ENCODE data around the gene DGKG.

DGKG gene

GRCh38 chr3:186367631-186368030, 5.6 kb upstream of the DGKG start:
- no peak for DNase-seq (ENCODE audit: low read depth)

DNA sequence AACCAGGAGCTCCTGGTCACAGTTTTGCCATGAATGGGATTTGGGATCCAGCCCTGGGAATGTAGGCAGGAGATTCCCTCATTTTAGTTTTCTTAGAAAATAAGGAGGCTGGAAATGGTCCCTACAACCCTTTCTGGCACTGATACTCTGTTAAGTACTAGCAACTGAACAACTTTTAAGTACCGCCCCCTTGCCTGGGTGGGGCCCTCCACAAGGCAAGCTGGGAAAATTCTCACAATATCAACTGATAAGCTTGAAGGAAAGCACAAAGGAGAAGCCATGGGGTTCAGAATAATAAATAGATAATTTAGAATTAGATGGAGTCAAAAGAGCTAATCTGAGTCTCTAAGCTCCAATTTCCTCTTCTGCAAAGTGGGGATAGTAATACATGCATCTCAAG, 4.2 kb upstream of the DGKG start:
- no peak for DNase-seq (ENCODE audit: low read depth)

GRCh38 chr3:186365202-186365974, 3.4 kb upstream of the DGKG start:
- DNase-seq (ENCODE audit: low read depth): no peak

- no peak for DNase-seq (ENCODE audit: low read depth)
Measured at GRCh38 chr3:186362988-186363387, 954 bp upstream of the DGKG start.

- no peak for DNase-seq (ENCODE audit: low read depth)
Measured at GRCh38 chr3:186362537-186362842, 456 bp upstream of the DGKG start.

GRCh38 chr3:186361246-186361761, 730 bp downstream of the DGKG start:
- no peak for DNase-seq (ENCODE audit: low read depth)

DNA sequence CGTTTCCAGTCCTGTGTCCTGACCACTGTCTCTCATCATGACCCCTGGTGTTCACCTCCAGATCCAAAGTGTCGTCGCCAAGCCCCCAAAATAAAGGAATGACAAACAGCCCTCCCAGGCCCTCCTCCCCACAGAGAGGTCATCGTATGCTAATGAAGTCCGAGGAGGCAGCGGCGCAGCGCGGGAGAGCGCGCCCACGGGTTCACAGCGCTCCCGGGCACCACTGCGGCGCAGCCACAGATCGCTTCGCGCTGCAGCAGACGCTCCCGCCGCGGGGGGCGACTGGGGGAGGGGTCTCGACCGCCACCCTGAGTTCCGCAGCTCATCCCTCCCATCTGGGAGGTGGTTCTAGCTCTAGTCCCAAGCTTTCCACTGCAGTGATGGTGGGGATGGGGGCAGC, 1.3 kb downstream of the DGKG start:
- DNase-seq (ENCODE audit: low read depth): no peak

- no peak for DNase-seq (ENCODE audit: low read depth)
Measured at GRCh38 chr3:186359078-186359477, 3.0 kb downstream of the DGKG start.

- DNase-seq (ENCODE audit: low read depth): no peak
Measured at GRCh38 chr3:186356152-186356551, 5.9 kb downstream of the DGKG start.

DNA sequence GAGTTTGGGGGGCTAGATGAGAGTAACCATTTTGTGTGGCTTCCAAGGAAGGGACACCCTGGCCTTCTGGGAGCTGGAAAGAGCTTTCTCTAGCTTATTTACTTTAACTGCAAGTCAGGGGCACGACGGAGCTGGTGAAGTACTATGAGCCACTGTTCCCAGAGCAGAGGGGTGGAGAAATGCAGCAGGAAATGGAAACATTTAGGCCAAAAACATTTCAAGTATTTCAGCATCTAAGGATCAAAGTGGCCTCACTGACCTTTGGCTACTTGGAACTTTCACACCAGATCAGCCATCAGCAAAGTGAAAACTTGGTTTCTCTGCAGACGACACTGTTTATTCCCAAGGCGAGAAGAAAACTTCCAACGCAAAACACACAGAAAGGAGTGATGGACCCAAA, 7.9 kb downstream of the DGKG start:
- no peak for DNase-seq (ENCODE audit: low read depth)

GRCh38 chr3:186352369-186352768, 9.7 kb downstream of the DGKG start:
- DNase-seq (ENCODE audit: low read depth): no peak

DNA sequence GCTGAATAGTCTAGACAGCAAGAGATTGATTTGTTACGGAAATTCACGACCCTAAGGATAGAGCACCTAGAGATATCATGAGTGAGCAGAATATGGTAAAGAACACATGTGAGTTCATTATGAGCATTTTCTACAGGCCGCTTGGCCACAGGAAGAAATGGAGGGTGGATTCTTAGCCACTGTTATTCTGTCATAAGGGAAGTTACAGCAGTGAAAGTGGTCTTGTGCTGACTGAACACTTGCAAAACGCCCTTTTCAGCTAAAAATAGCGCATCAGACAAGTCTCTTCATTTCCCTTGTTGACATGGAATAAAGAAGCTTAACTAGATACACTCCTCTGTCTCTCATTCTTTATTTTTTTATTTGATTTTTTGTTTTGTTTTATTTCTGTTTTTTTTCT, 19.8 kb downstream of the DGKG start:
- no peak for DNase-seq (ENCODE audit: low read depth)

DNA sequence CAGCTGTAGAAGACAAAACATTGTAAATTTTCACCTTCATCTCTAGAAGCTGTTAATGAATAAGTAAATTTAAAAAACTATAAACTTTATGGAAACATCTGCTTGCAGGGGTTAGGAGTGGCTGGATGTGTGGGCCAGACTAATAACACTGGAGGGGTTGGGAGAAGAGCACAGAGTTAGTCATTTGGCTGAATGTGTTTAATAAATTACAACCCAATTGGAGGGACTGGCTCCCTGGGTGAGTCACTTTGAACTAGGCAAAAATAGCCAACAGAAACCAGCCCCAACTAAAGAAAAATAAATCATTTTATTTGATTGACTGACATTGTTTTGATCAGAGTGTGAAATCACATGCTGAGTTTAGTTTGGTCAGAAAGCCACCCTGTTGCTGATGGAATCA, 21.8 kb downstream of the DGKG start:
- no peak for DNase-seq (ENCODE audit: low read depth)

DNA sequence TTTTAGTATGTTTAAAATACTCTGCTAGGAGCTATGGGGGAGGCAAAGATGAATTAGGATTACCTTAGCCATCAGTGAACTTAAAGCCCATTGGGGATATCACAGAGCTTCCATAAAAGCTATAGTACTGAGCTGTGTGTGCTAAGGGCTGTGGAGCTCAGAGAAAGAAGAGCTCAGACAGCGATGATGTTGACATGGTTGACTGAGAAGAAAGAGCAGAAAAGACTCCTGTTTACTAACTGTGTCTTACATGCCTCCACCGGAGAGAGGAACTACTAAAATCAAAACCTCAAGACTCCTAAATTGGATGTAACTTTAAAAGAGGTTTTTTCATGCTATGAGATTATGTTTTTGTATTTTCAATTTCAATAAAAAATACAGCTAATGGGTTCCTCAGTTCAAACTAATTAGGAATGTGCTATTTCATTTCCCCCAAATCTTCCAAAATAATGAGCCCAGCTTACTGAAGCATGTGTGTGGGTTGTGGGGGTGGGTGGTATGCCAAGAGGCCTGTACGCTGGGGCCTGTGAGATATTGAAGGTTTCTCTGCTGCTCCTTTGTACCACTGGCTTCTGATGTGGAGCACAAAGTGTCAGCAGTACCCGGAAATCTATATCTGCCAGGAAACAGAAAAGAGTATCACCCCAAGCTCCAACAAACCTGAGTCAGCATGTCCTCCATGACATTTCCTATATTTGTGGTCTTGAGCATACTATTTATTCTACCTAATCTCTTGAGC, 22.7 kb downstream of the DGKG start:
- DNase-seq (ENCODE audit: low read depth): no peak

GRCh38 chr3:186333256-186333655, 28.8 kb downstream of the DGKG start:
- DNase-seq (ENCODE audit: low read depth): no peak

- no peak for DNase-seq (ENCODE audit: low read depth)
Measured at GRCh38 chr3:186330772-186331460, 31.1 kb downstream of the DGKG start.

DNA sequence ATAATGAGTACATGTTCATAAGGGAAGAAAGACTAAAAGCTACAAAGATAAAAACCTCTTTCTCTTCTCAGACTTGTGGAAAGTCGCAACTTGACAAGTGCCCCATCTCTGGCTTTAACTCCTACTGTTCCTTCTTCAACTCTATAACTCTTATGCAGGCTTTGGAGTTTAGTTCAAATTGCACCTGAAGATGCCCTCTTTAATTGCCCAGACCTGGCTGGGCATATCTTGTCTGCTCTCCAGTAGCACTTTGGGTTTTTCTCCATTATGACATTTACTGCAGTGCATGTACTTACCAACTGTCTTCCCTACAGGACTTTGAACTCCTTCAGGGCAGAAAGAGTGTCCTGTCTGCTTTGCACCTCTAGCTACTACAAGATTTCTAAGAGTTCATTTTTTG, 32.4 kb downstream of the DGKG start:
- no peak for DNase-seq (ENCODE audit: low read depth)

DNA sequence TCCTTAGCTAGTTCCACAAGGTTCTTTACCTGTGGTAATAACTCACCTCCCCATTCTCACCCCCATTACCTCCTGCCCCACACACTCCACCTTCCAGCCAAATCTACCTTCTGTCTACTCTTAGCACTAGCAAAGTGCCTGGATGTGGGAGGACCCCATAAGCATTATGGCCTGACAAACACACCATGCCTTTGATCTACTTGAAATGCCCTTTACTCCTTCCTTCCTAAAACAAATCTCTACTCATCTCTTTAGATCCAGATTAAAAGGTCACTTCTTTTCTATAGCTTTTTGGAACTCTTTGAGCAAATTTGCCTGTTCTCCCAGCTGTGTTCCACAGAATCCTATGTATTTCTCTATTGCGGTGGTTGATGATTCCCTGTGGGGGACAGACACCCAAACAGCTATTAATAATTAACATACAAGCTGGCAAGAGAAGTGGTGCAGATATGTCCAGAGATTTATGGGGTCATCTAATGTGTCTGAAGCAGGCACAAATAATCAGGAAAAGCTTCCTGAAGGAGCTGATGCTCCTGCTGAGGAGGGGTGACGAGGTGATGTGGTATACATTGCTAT, 34.0 kb downstream of the DGKG start:
- no peak for DNase-seq (ENCODE audit: low read depth)

GRCh38 chr3:186322761-186323160, 39.3 kb downstream of the DGKG start:
- no peak for DNase-seq (ENCODE audit: low read depth)

DNA sequence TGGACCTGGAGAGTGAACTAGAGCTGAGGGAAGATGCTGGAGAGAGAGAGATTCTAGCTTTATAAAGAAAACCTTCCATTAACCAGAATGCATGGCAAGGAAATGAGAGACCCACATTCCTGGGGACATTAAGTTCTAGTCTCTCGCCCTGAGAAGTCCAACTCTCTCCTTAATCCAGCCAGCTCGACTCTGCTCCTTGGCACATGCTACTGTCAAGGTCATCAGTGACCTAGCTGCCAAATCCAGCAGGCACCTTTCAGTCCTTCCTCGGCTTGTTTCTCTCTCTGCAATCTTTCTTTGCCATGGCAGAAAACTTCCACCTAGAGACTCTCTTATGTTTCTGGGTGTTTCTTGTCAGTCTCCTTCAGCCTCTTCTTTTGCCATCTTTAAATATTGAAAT, 40.3 kb downstream of the DGKG start:
- no peak for DNase-seq (ENCODE audit: low read depth)

GRCh38 chr3:186320862-186321568, 41.0 kb downstream of the DGKG start:
- no peak for DNase-seq (ENCODE audit: low read depth)

- DNase-seq (ENCODE audit: low read depth): no peak
Measured at GRCh38 chr3:186319945-186320344, 42.1 kb downstream of the DGKG start.

Data from stimulated activated CD8-positive, alpha-beta memory T cell treated with anti-CD3 and anti-CD28 coated beads, Interleukin-7, amount 100 ng/mL, for 24 hours (primary cell).